Panc1 (cell line): Measurements from ENCODE around the gene HIC2.

Source experiments
- CTCF ChIP-seq: fragments of 450-650 bp; IDR thresholded peaks from 2 replicates; pipeline ENCODE4 v1.5.1; 2017; ENCODE audit warnings: mild to moderate bottlenecking
- SIN3A ChIP-seq: IDR thresholded peaks from 2 replicates; pipeline ENCODE4 v1.6.1; 2012; ENCODE audit warnings: low read depth, mild to moderate bottlenecking, low read length, moderate library complexity, borderline replicate concordance; ENCODE audit not compliant: insufficient read depth

GRCh38 chr22:21457023-21457787, 40.0 kb downstream of the HIC2 start:
- TF ChIP-seq CTCF (no peak), SIN3A (no peak)
